T-helper 1 cell treated with Interleukin-12 subunit alpha and Interleukin-12 subunit beta and Interleukin-4 antibody, amounts not matched to agents 30 μg/mL and 1 μg/mL, for 36 hours (primary cell): ENCODE measurements around the gene PTPRG.

ENCODE experiments used
- H3K27ac Mint-ChIP-seq: one replicate; pipeline ENCODE4 v1.8.0; 2021; ENCODE audit warnings: mild to moderate bottlenecking, mixed read lengths
- H3K27me3 Mint-ChIP-seq: one replicate; pipeline ENCODE4 v1.8.0; 2021; ENCODE audit warnings: low read depth, mixed read lengths
- H3K36me3 Mint-ChIP-seq: one replicate; pipeline ENCODE4 v1.8.0; 2021; ENCODE audit warnings: low read depth, mixed read lengths
- H3K4me1 Mint-ChIP-seq: one replicate; pipeline ENCODE4 v1.8.0; 2021; ENCODE audit warnings: low read depth, mixed read lengths
- H3K4me3 Mint-ChIP-seq: one replicate; pipeline ENCODE4 v1.8.0; 2021; ENCODE audit warnings: mild to moderate bottlenecking, moderate library complexity, mixed read lengths
- H3K9me3 Mint-ChIP-seq: one replicate; pipeline ENCODE4 v1.8.0; 2021; ENCODE audit warnings: mixed read lengths

PTPRG gene

DNA sequence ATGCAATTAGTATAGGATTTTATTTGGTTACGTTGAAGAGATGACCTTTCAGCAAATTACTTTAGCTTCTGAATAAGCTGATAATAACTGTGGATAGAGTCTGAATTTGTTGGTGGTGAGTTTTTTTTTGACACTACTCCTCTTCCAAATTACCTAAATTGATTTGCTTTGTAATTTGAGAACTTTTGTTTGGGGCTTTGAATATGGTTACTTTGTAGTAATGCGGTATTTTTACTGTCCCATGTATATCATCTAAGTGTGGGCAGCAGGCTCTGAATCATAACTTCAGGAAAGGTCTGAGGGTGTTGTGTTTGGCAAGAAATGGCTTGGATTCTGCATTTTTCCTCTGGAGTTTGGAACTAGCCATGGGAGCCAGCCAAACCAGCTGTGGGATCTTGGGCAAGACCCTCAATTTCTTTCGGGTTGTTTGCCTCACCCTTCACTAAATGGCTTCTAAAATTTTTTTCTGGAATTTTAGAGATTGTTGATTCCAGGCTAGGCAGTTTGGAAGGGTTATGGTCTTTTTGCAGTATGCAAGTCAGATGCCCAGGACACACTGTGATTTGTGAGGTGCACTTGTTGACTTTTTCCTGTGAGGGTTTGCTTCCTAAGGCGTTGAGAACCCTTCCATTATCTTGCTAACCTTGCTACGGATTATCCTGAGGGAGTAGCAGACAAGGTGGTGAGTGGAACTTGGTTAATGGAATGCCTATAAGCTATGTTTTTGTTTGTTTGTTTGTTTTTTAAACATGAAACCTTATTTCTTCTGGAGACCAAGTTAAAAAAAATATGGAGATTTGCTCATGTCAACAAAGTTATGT is 10.4 kb downstream of the PTPRG start:
- H3K27me3 Mint-ChIP-seq = peaks cover 31% of the 10 kb centered on the region
- peaks cover 2% of the 10 kb centered on the region for H3K4me1 Mint-ChIP-seq
- H3K36me3 Mint-ChIP-seq = no peaks in the 10 kb centered on the region
- H3K9me3 Mint-ChIP-seq = peaks cover 9% of the 10 kb centered on the region
- H3K27ac Mint-ChIP-seq = no peak overlapping the region
- H3K4me3 Mint-ChIP-seq = no peak overlapping the region

GRCh38 chr3:61572879-61573278 is 11.5 kb downstream of the PTPRG start:
- Mint-ChIP-seq H3K27me3 (peaks cover 24% of the 10 kb centered on the region), H3K9me3 (peaks cover 9% of the 10 kb centered on the region), H3K4me3 (no peak overlapping the region), H3K27ac (no peak overlapping the region), H3K36me3 (no peaks in the 10 kb centered on the region), H3K4me1 (peaks cover 2% of the 10 kb centered on the region)

DNA sequence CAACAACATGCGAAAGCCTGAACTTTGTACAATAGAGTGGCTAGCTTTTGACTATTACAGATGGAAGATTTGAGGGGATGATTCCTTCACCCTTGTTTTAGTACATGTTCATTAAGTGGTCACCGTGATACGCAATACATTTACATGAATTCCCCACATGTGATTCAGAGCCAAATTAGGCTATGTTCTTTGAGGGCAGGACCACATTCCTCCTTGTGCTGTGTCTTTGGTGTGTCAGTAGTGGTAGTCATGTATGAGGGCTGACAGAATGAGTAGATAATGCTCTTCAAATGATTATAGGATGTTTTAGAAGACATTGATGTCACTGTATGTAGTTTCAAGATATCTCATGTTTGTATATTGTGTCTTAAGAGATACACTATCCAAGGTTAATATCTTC is 12.1 kb downstream of the PTPRG start:
- Mint-ChIP-seq H3K27me3 (peaks cover 20% of the 10 kb centered on the region), H3K36me3 (no peaks in the 10 kb centered on the region), H3K4me3 (no peak overlapping the region), H3K4me1 (peaks cover 2% of the 10 kb centered on the region), H3K27ac (no peak overlapping the region), H3K9me3 (peaks cover 9% of the 10 kb centered on the region)

DNA sequence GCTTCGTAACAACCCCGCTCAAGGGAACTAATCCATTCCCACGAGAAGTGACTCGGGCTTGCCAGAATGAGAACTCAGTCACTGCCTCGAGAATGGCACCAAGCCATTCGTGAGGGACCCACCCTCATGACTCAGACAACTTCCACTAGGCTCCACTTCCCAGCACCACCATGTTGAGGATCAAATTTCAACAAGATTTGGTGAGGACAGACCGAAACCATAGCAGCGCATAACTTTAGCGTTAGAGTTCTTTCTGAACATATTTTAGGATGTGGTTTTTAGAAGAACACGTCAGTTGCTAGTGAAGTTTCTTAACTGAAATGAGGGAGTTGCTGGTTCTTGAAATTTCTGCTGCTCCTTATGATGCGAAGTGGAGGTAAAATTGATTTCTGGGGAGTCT is 13.5 kb downstream of the PTPRG start:
- Mint-ChIP-seq H3K9me3 (peaks cover 9% of the 10 kb centered on the region), H3K27ac (no peak overlapping the region), H3K4me1 (peaks cover 2% of the 10 kb centered on the region), H3K4me3 (no peak overlapping the region), H3K36me3 (no peaks in the 10 kb centered on the region), H3K27me3 (peaks cover 18% of the 10 kb centered on the region)

GRCh38 chr3:61575893-61576292 is 14.5 kb downstream of the PTPRG start:
- H3K9me3 Mint-ChIP-seq = peaks cover 9% of the 10 kb centered on the region
- peaks cover 2% of the 10 kb centered on the region for H3K4me1 Mint-ChIP-seq
- no peaks in the 10 kb centered on the region for H3K36me3 Mint-ChIP-seq
- peaks cover 14% of the 10 kb centered on the region for H3K27me3 Mint-ChIP-seq
- H3K27ac Mint-ChIP-seq = no peak overlapping the region
- no peak overlapping the region for H3K4me3 Mint-ChIP-seq

DNA sequence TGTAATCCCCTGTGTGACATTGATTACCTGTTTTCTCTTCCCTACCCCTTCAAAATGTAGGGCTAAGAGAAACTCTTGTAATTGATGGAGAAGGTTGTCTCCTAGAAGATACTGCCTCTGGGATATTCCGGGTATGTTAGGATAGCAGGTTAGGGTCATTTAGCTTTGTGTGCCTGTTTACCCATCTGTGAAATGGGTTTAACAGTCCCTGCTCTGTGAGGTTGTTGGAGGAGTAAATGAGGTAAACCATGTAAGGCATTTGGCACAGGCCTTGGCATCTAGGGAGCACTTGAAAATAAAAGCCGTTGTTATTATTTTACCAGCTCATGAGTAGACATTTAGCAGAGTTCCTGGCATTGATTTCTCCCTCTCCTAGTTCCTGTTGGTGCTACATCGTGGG is 16.4 kb downstream of the PTPRG start:
- peaks cover 2% of the 10 kb centered on the region for H3K4me1 Mint-ChIP-seq
- H3K4me3 Mint-ChIP-seq = no peak overlapping the region
- no peak overlapping the region for H3K27ac Mint-ChIP-seq
- peaks cover 10% of the 10 kb centered on the region for H3K27me3 Mint-ChIP-seq
- H3K9me3 Mint-ChIP-seq = peaks cover 9% of the 10 kb centered on the region
- no peaks in the 10 kb centered on the region for H3K36me3 Mint-ChIP-seq

DNA sequence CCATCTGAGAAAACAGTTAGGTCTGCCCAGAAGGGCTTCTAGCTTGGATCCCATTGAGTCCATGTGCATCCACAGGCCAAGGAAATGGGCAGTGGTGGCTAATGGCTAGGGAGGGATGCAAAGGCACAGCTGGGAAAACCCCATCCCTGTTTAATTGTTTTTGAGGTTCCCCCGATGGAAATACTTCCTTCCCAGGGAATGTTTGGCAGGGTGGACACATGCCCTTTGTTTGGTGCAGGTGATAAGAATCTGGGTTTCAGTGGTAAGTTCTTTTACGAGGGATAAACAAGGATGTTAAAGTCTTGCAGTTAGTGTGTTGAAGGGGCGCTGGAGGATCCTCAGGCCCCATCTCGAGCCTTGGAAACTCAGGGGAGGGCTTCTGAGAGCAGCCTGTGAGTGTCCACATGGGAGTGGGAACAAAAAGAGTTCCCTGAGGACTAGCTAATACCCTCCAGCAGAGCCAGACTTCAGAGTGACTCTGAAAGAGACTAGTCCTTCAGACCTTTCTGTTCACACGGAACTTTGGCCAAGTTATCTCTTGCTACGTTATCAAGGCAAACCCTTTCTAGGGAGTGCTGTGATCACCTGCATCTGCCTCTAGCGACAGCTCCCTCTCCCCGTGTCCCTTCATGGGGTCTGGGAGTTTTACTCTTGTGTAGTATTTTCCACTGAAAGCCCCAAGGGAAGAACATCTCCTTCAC is 17.4 kb downstream of the PTPRG start:
- peaks cover 7% of the 10 kb centered on the region for H3K9me3 Mint-ChIP-seq
- H3K36me3 Mint-ChIP-seq = no peaks in the 10 kb centered on the region
- H3K27ac Mint-ChIP-seq = no peak overlapping the region
- H3K27me3 Mint-ChIP-seq = peaks cover 7% of the 10 kb centered on the region
- H3K4me3 Mint-ChIP-seq = no peak overlapping the region
- peaks cover 2% of the 10 kb centered on the region for H3K4me1 Mint-ChIP-seq

DNA sequence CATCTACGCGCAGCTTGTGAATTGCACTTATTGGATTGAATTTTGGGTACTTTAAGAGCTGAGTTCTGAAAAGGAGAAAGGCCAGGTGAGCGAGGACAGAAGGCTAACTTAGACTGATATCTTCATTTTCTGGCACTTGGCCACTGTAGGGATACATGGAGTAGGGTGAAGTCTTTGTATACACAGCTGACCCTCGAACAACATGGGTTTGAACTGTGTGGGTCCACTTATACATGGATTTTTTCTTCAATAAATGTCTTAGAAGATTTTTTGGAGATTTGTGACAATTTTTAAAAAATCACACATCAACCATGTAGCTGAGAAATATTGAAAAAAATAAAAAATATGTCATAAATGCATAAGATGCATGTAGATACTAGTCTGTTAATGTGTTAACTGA is 18.3 kb downstream of the PTPRG start:
- Mint-ChIP-seq H3K9me3 (no peaks in the 10 kb centered on the region), H3K27ac (no peak overlapping the region), H3K27me3 (peaks cover 7% of the 10 kb centered on the region), H3K4me3 (no peak overlapping the region), H3K36me3 (no peaks in the 10 kb centered on the region), H3K4me1 (peaks cover 2% of the 10 kb centered on the region)

DNA sequence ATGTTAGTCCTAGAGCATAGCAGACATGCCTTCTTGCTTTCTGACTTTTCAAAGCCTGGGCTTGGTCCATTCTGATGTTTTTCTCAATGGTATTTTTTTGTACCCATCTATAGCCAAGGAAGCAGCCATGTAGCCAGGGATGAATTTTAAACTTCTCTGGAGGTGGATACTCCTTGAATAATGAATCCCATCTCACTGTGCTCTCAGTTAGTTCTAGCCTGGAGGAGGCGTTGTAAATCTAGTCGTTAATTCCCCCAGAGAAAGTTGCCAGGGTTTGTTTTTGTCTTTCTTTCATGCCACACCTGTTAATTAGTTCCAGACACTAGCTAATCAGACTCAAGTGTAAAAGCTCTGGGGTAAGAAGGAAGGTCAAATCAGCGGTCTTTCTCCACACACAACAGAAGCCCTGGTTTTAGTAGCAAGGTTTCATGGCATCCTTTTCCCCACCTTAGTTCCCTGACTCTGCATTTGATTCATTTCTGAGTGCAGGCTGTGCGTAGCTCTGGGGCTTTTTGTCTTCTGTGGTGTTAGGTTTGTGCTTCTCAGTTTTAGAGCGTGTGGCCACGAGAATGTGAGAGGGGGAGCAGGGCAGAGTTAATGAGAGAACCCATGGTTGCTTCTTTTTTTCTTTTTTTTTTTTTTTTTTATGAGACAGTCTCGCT is 19.7 kb downstream of the PTPRG start:
- Mint-ChIP-seq H3K27ac (no peak overlapping the region), H3K4me1 (no peaks in the 10 kb centered on the region), H3K4me3 (no peak overlapping the region), H3K27me3 (peaks cover 7% of the 10 kb centered on the region), H3K9me3 (no peaks in the 10 kb centered on the region), H3K36me3 (no peaks in the 10 kb centered on the region)

DNA sequence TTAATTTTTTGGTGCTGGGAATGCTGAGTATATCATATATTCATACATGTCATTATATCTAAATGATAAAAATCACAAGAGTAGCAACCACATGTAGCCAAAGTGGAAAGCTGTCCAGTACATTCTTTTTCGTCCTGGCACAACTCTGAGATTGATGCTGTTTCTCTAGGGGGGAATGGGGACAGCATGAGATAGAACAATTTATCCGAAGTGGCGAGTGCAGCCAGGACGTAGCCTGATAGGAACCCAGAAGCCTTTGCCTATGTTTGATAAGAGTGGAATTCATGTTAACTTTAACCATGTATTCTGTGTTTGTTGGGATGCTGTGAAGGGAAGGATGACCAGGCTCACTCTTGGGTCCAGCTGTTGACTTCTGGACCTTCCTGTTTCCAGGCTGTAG is 20.9 kb downstream of the PTPRG start:
- peaks cover 7% of the 10 kb centered on the region for H3K27me3 Mint-ChIP-seq
- no peaks in the 10 kb centered on the region for H3K9me3 Mint-ChIP-seq
- no peak overlapping the region for H3K27ac Mint-ChIP-seq
- H3K4me1 Mint-ChIP-seq = no peaks in the 10 kb centered on the region
- H3K4me3 Mint-ChIP-seq = no peak overlapping the region
- no peaks in the 10 kb centered on the region for H3K36me3 Mint-ChIP-seq

DNA sequence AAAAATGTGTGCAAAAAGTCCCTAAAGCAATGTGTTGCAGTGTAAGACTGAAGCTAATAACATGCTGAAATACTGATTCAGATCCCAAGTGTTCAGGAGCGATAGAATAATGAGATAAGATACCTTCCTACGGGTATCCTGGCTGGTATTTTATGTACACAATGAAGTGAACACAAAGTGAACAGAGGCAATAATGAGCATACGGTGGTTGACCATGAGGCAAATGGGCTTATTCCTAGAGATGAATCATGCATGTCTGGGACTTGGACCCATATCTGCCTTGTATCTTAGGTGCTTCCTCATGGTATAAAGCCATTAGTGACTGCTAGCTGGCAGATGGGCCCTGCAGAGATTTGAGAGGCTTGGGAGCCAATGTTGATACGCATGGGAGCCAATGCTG is 21.5 kb downstream of the PTPRG start:
- no peaks in the 10 kb centered on the region for H3K4me1 Mint-ChIP-seq
- H3K27me3 Mint-ChIP-seq = peaks cover 7% of the 10 kb centered on the region
- H3K36me3 Mint-ChIP-seq = no peaks in the 10 kb centered on the region
- no peak overlapping the region for H3K4me3 Mint-ChIP-seq
- H3K9me3 Mint-ChIP-seq = no peaks in the 10 kb centered on the region
- H3K27ac Mint-ChIP-seq = no peak overlapping the region

- Mint-ChIP-seq H3K4me1 (no peaks in the 10 kb centered on the region), H3K27me3 (peaks cover 10% of the 10 kb centered on the region), H3K9me3 (no peaks in the 10 kb centered on the region), H3K36me3 (no peaks in the 10 kb centered on the region), H3K27ac (no peak overlapping the region), H3K4me3 (no peak overlapping the region)
These were observed 22.8 kb downstream of the PTPRG start for GRCh38 chr3:61583890-61584875.

DNA sequence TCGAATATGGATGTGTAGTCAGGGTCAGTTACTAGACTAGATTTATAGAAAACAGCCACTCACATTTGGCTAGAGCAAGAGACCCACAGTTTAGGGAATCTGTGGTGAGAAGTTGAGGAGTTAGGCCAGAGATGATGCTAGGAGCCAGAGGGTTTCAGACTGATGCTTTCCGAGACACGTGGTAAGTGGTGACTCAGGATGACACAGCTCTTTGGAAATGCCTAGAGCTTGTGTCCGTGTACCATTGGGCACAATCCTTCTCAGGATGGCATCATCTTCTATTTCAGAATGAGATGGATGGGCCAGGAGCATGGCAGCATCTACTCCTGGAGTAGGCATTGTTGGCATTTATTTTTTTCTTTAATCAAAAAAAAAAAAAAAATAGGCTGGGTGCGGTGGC is 28.5 kb downstream of the PTPRG start:
- Mint-ChIP-seq H3K9me3 (no peaks in the 10 kb centered on the region), H3K36me3 (no peaks in the 10 kb centered on the region), H3K27ac (no peak overlapping the region), H3K4me1 (no peaks in the 10 kb centered on the region), H3K4me3 (no peak overlapping the region), H3K27me3 (peaks cover 3% of the 10 kb centered on the region)

DNA sequence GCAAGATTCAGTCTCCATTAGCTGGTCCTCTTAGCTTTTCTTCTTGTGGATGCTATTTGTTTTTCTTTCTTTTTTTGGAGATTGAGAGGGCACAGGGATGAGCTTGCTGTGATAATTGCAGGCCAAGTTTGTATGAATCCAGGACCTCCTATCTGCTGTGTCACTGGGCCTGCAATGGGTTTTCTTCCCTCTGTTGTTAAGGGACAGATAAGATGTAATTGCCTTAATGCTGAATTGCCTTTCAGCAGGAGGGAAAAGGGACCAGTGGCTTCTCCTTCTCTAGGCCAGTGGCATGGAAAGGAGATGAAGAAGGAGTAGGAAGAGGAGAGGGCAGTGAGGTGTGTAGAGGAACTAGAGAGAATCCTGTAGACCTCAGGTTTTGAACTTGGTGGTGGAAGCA is 29.9 kb downstream of the PTPRG start:
- Mint-ChIP-seq H3K4me1 (no peaks in the 10 kb centered on the region), H3K9me3 (no peaks in the 10 kb centered on the region), H3K27me3 (peaks cover 3% of the 10 kb centered on the region), H3K4me3 (no peak overlapping the region), H3K36me3 (no peaks in the 10 kb centered on the region), H3K27ac (no peak overlapping the region)
